Renal cortical epithelial cell (primary cell): Measurements from ENCODE around the gene CASK. TPM values are rescaled to one million over a fixed set of nuclear protein-coding genes. Genes with fewer than 3 reads are reported as not detected.

Experiments
- DNase-seq: peaks from one replicate; pipeline ENCODE4 v3.0.0-alpha.2; 2011; ENCODE audit warnings: low read depth
- total RNA-seq: library from RNA; depleted of rRNA; stranded (reverse); fragments of >200 nt; gene quantifications from 2 replicates; pipeline ENCODE4 v1.2.3, GENCODE V29; 2014

CASK gene
- total RNA-seq, 1 donor from 2014 or later, result 202 TPM

DNA sequence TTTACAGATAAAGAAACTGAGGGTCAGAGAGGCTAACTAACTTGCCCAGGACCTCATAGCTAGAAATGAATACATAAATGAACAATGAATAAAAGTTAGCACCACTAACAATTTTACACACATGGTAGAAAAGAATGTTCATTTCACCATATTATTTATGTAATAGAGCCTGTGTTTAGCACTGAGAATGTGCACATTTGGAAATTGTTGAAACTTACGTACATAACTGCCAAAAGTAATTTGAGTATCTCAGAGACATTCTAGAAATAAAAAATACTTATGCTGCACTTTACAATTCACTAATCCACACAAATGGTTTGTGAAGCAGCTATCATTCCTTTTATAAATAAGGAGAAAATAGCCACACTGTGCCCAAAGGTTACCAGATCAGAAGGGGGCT, 9.9 kb downstream of the CASK start:
- DNase-seq, result no peak

DNA sequence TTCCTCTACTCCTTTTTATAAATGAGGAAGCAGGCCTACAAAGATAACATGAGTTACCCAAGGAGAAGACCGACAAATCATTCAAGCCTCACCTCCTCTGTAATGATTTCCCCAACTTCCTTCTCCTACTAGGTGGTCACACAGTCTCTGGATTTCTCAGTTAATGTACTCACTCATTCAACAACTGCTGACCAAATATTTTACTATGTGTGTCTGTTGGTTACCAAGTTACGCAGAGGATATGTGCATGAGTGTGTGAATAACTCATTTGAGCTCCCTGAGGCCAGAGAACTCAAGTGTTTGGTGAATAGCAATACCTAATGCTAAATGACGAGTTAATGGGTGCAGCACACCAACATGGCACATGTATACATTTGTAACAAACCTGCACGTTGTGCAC, 10.4 kb downstream of the CASK start:
- peak; percentile 96 for DNase-seq

GRCh38 chrX:41909068-41909467, 14.3 kb downstream of the CASK start:
- no peak for DNase-seq

- peak; percentile 81 for DNase-seq
Observed at GRCh38 chrX:41906515-41907187, 16.7 kb downstream of the CASK start.

- DNase-seq, result no peak
Observed at GRCh38 chrX:41903544-41903943, 19.8 kb downstream of the CASK start.

DNA sequence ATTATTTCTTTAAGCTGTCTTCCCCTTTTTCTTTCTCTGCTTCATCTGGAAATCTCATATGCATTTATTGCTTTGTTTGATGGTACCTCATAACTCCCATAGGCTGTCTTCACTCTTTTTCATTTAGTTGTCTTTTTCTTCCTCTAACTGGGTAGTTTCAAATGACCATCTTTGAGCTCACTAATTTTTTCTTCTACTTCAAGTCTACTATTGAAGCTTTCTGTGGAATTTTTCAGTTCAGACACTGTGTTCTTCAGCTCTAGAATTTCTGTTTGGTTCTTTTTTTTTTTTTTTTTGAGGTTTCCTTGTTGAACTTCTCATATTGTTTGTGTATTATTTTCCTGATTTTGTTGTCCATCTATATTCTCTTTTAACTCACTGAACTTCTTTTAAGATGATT, 23.0 kb downstream of the CASK start:
- DNase-seq, result no peak

DNA sequence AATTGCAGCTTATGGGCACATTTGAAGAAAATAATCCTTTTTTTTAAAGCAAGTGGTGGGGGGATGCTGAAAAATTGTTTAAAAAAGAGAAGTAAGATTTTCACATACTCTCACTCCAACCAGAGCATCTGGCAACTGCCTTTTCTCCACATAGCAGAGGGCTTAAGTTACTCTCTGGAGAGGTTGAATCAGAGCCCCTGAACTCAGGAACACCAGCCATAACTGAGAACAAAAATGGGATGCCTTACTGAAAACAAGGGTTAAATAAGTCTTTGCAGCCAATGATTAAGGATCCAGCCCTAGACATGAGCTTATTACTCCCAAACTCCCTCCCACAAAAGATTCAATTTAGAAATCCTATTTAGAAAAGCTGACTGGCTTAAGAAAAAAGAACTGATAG, 27.5 kb downstream of the CASK start:
- DNase-seq, result no peak

- no peak for DNase-seq
Observed at GRCh38 chrX:41890026-41890423, 33.3 kb downstream of the CASK start.

GRCh38 chrX:41889317-41890025, 33.9 kb downstream of the CASK start:
- DNase-seq, result peak; percentile 72

- DNase-seq, result no peak
Observed at GRCh38 chrX:41887691-41888090, 35.7 kb downstream of the CASK start.

GRCh38 chrX:41885724-41886123, 37.6 kb downstream of the CASK start:
- no peak for DNase-seq

GRCh38 chrX:41881166-41881565, 42.2 kb downstream of the CASK start:
- no peak for DNase-seq

- DNase-seq, result peak; percentile 42
Observed at GRCh38 chrX:41877167-41877566, 46.2 kb downstream of the CASK start.

DNA sequence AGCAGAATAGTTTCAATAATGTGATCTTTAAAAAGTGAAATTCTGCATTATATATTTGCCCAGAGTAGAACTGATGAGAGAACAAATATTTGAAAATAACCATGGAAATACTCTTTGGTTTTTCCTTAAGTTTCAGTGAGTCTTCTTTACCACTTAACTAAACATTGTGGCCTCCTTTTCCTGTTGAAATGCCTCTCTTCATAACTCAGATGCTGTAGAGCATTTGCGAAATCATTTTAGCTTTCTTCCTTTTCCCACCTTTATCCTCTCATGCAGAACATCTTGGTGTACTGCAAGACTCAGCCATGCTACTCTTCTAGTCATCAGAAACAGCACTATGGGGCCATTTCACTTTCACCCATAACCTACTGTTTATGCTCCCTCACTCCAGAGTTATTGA, 48.2 kb downstream of the CASK start:
- DNase-seq, result peak; percentile 65

DNA sequence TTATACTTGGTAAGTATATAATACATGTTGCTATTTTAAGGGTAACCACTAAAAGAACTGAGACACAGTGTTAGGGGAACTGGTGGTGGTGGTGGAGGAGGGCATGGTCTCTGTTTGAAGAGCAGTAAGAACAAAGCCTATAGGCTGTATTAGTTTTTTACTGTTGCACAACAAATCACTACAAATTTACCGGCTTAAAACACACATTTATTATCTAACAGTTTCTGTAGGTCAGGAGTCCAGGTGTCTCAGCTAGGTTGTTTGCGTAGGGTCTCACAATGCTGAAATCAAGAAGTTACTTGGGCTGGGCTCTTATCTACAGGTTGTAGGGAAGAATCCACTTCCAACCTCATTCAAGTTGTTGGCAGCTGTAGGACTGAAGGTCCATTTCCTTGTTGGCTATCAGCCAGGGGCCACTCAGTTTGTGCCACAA, 52.6 kb downstream of the CASK start:
- no peak for DNase-seq

- no peak for DNase-seq
Observed at GRCh38 chrX:41868392-41868977, 54.9 kb downstream of the CASK start.

- no peak for DNase-seq
Observed at GRCh38 chrX:41863343-41864203, 59.8 kb downstream of the CASK start.

DNA sequence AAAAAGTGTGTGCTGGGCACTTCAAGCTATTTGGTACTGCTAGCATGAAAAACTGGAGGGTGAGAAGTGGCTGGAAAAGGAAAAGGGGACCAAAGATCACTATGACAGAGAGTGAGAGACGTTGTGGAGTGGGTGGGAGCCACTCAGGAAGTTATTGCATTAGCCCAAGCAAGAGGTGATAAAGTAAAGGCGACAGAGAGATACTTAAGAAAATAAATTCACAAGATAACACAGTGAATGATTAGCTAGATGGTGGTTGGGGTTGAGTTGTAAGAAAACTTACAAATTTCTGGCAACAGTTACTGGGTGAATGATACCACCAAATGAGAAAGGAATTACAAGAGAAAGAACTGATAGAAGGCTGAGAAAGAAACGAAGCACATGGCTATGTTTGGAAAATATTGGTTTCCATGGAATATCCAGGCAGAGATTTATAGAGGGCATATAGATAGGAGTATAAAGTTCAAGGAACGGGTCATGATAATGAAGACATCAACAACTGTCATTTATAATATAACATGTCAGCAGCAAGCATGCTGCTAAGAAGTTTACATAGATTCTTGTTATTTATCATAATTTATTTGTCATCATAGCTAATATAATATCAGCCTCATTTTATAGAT, 60.7 kb downstream of the CASK start:
- DNase-seq, result peak; percentile 25

- DNase-seq, result no peak
Observed at GRCh38 chrX:41858161-41858775, 65.1 kb downstream of the CASK start.

DNA sequence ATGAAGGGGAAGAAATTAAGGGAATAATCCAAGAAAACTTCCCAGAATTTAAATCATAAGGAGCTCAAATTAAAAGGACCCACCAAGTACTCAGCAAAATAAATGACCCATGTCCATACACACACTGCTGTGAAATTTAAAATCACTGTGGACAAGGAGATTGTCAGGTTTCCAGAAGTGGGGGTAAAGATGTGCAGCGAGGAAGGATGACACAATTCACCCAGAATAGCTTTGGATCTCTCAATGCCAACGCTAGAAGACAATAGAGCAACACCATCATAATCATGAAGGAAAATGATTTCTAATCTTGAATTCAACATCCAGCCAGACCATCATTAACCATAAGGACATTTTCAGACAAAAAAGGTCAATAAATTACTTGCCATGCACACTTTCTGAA, 65.7 kb downstream of the CASK start:
- DNase-seq, result no peak

GRCh38 chrX:41846714-41847113, 76.6 kb downstream of the CASK start:
- DNase-seq, result no peak
